GM18858 (cell line): ENCODE data around the gene U2AF1L4.

Experiments used
- ATAC-seq: cut with Tn5 transposase; IDR thresholded peaks from one replicate; pipeline ENCODE4 v1.9.1; 2021; ENCODE audit not compliant: unreplicated experiment

Gene U2AF1L4

DNA sequence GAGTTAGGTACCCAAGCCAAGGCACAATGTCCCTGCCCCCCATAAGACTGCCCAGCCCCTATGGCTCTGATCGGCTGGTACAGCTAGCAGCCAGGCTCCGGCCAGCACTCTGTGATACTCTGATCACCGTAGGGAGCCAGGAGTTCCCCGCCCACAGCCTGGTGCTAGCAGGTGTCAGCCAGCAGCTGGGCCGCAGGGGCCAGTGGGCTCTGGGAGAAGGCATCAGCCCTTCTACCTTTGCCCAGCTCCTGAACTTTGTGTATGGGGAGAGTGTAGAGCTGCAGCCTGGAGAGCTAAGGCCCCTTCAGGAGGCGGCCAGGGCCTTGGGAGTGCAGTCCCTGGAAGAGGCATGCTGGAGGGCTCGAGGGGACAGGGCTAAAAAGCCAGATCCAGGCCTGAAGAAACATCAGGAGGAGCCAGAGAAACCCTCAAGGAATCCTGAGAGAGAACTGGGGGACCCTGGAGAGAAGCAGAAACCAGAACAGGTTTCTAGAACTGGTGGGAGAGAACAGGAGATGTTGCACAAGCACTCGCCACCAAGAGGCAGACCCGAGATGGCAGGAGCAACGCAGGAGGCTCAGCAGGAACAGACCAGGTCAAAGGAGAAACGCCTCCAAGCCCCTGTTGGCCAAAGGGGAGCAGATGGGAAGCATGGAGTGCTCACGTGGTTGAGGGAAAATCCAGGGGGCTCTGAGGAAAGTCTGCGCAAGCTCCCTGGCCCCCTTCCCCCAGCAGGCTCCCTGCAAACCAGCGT is 30.4 kb downstream of the U2AF1L4 start:
- ATAC-seq, result no peak

DNA sequence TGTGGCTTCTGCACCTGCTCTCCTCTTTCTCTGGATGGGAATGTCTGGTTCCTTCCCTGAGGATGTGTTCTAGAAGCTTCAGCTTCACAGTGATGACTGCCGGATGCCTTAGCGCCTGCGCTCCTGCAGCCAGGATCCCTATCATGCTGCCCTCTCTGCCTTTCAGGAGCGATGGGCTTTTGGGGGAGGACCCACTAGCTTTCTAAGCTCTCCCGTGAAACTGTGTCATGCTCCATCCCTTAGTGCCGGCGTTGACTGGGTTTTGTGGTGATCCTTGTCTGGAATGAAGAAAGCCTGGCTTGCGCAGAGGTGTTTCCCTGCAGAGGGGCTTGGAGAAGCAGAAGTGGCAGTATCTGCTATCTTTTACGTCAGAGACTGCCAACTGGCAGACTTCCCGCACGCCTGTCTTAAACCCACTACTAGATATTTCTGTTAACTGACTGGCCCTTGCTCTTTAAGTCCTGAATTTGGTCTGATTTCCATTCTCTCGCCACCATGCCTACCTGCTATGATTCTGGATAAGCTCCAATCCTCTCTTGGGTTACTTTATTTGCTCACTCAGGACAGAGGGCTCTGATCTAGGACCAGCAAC is 31.2 kb downstream of the U2AF1L4 start:
- ATAC-seq, result no peak

DNA sequence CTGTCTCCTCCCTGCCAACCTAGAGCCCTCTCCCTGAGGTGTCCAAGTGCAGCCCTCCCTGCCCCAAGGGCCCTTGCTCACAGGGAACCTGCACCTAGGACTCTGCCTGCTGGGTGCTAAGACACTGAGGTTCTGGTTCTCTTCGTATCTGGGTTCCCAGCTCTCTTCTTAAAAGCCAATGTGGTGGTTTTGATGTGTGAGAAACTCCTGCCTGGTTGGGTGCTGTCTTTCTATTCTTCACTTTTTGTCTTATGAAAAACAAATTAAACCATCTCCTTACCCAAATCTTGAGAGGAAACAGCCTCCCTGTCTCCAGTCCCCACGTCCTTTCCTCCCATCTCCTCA is 31.7 kb downstream of the U2AF1L4 start:
- no peak for ATAC-seq

DNA sequence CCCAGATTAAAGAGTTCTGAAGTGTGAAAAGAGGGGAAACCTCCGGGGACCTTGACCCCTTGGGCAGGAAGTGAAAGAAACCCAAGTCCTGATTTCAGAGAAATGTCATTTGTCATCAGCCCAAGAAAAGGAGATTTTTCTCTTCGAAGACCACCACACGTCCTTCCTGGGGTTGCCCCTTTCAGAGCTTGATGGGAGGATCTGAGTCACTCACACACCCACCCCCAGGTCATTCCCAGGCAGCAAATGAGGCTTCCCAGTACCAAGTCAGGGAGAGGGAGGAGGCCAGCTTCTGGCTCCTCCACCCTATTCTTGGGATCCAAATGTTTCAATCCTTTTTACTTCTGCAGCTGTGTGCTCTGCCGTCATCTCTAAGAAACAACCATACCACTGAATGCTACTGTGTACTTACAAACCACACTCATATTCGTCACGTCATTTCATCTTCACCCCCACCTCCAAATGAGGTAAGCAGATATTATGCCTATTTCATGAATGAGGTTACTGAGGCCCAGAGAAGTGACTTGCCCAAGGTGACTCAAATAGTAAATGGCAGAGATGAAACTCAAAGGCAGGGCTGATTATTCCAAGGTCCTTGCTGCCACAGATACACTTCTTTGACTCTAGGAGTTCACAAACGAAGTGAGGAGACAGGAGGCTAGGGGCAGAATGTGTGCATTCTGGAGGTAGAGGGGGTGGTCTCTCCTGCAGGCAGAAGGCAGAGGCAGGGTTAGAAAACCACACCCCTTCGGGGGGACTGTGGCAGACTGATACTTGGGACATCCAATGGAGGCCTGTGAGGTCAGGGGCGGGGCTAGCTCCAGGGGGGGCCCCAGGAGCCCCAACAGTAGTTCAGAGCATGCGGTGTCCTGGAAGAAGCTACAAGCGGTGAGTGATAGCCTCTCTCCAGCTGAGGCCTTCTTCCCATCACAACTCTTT is 32.4 kb downstream of the U2AF1L4 start:
- ATAC-seq, result no peak

DNA sequence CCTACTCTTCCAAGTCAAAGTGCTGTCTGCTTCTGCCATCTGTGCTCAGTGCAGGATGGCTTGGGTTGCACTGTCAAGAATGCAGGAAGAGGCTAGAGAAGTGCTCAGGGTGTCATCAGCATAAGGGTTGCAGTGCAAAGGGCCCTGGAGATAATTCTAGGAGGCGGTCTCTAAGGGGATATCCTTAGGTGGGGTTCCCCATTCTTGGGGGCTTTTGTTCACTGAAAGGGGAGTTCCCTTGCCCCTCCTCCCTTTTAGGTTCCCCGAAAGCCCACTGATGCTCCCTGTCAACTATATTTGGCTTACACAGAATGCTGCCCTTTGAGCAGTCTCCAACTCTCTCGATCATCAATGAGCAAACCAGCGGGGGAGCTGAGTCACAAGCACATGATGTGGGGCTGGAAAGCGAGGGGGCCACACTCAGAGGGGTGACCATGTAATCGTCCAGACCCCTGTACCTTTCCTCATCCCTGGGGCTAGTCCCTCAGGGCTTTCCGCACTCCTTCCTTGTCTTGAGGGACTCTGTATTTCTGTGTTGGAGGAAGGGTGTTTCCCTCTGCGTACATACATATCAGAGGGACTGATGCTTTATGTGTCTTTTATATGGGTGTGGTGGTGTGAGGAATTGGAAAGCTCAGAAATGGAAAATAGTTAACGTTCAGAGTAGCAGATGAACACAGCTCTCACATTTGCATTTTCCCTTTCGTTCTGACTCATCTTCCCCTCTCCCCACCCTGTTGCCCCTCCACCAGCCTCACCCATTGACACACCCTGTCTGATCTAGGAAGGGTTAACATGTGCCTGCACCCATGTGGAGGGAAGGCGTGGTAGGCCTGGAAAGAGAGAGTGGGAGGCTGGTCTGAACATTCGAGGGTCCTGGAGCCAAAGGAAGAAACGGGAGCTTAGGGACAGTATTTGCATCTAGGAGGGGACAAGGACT is 34.2 kb downstream of the U2AF1L4 start:
- ATAC-seq, result no peak

DNA sequence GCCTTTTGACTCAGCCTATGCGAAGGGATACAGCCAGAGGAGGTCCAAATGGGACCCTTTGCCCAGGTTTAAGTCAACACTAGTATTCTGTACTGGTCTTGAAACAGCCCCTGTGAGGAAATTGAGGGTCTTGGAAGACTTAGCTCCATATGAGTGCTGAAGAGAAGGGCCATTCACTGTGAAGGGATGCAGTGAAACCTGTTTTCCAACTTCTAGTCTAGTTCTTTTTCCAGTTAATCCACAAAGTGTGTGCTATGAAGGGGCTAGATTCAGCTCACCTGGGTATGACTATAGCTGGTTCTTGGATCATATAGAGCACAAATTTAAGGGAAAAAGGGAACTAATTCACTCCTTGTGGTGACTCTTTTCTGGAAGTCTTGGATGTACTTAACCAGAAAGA is 36.8 kb downstream of the U2AF1L4 start:
- no peak for ATAC-seq

DNA sequence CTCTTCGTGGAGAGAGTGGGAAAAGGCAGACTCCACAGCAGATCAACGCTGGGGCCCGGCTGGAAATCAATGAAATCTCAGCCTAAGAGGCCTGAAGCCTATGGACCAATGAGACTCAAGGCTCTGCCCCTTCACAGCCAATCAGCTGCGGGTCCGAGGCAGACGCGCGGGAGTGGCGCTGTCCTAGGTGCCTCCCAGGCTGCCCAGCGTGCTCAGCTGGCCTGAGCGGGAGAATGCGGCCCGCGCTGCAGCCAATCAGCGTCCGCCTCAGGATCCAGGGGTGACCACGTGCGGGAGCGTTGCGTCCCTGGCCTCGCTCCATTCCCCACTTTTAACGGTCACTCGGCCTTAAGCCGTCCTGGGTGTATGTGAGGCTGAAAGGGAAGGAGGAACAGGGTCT is 41.0 kb downstream of the U2AF1L4 start, which contains the start of gene ZBTB32:
Gene ZBTB32, plus strand, starts transcription at position 341 of the 400 bp plus-strand sequence. CDS start 10,069 bp downstream, outside the sequence.
- ATAC-seq, result no peak

DNA sequence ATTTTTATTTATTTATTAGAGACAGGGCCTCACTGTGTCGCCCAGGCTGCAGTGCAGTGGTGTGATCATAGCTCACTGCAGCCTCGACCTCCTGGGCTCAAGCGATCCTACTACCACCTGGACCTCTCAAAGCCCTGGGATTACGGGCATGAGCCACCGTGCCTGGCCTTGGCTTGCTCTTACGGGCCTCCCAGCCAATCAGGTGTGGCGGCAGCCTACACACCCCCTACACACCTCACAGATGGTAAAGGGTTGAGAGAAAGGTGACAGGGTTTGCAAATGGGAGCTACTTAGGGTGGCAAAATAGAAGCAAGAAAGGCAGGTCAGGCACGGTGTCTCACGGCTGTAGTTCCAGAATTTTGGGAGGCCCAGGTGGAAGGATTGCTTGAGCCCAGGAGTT is 41.9 kb downstream of the U2AF1L4 start:
- ATAC-seq, result no peak

DNA sequence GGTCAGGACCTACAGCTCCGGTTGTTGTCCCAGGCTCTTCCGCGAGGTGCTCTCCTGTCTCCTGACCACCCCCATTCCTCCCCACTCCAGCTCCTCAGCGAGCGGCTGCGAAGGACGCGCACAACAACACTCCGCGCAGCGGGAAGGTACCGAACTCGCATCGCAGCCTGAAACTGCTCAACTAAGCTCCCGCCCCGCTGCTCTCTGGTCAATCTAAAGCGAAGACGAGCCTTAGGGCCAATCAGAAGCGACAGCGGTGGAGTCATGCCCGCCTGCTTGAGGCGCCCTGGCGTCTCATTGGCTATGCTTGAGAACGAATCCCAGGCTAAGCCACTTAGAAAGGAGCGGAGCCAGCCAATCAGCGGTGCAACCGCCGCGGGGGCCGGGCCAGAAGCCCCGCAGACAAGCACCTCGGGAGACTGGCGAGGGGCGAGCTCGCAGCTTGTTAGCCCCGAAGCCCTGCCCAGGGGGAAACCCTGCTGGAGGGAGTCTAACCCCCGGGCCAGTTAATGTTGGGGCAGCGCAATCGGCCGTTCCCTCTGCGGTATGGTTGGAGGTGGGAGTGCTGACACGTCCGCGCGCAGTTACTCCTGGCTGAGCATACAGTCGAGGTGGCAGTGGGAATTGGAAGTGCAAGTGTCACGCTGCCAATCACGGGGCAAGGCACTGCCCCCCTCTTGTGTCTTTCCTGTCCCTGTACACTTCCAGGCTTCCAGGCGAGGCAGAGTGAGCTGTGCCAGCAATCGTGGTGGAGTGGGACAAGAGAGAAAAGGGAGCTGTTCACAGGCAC is 42.8 kb downstream of the U2AF1L4 start:
- ATAC-seq, result peak; percentile 93

DNA sequence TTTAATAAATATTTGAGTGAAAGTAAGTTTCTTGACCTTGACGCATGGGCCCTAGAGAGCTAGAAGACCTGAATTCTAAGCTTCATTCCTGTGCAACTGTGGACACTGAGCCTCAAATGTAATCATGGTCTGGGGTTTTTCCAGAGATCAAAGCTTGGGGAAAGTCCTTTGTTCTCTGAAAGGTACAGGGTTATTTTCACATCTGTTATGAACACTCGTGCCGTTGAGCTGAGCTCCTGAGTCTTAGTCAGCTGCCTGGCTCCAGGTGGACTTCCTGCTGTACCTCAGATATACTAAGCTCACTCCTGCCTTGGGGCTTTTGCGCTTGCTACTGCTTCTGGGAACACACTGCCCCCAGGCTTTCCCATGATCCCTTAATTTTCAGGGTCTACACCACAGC is 48.4 kb downstream of the U2AF1L4 start:
- ATAC-seq, result no peak

DNA sequence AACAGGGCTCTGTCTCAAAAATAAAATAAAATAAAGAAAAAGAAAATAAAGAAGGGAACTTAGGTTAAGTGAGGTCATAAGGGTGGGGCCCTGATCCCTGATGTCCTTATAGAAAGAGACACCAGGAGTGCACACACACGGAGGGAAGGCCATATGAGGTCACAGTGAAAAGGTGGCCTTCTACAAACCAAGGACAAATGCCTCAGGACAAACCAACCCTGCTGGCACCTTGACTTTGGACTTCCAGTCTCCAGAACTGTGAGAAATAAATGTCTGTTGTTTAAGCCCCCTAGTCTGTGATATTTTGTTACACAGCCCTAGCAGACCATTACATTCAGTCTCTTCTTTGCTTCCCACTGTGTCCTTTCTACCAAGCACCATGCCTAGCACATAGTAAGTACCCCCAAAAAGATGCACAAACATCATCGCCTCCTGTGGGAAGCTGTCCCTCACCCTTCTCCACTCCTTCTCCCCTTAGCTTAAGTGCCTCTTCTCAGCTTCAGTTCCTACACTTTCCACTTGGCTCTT is 49.3 kb downstream of the U2AF1L4 start:
- ATAC-seq, result no peak

DNA sequence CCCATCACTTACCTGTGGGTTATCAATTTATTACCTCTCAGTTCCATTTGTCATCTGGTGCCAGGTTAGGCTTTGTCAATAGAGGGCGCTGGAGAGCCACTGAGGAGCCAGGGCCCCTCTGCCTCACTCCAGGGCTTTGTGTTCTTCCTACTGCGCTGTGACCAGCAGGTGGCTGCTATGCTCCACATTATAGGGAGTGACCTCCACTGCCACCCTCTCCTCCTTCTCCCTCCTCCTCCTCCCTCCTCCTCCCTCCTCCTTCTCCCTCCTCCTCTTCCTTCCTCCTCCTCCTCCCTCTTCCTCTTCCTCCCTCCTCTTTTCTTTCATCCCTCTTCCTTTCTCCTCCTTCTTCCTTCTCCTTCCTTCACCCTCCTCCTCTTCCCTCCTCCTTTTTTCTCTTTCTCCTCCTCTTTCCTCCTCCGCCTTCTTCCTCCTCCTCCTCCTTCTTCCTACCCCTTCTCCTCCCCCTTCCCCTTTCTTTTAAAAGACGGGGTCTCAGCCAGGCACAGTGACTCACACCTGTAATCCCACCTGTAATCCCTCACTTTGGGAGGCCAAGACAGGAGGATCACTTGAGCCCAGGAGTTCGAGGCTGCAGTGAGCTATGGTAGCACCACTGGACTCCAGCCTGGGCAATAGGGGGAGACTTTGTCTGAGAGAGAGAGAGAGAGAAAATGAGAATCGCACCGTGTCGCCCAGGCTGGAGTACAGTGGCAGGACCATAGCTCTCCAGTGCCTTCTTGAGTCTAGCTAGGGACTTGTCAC is 51.2 kb downstream of the U2AF1L4 start:
- ATAC-seq, result peak; percentile 62

DNA sequence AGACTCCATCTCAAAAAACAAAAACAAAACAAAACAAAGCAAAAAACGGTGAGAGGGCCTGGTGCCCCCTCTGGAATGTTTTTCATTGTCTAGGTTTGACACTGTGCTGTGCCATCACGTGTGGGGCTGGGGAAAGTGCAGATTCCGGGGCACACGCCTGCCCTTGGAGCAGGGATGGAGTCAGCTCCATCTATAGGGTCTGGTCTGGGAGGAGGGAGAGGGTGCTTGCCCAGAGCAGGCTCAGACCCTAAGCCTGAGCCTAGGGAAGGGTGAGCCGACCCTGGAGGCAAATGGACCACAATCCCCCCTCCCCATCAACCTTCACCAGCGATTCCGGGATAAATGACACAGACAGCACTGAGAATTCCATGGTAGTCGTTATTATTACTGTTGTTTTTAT is 51.8 kb downstream of the U2AF1L4 start:
- no peak for ATAC-seq
